Activated CD4-positive, alpha-beta T cell treated with anti-CD3 and anti-CD28 coated beads for 48 hours (primary cell): ENCODE data around the gene CA6.
"Not testable (repeated sequence)": the region's sequence is repeated elsewhere in the genome, so short reads cannot be mapped to it uniquely, and the experiment has no call there.

ENCODE experiments used
- DNase-seq: peaks from one replicate; pipeline ENCODE4 v3.0.0-alpha.2; 2020

Gene CA6

GRCh38 chr1:9009438-9010370 lies 64.0 kb downstream of the CA6 start:
- peak; percentile 61 for DNase-seq

- DNase-seq: no peak
Measured at GRCh38 chr1:9010781-9011323, 65.2 kb downstream of the CA6 start.

GRCh38 chr1:9013819-9014218 lies 68.2 kb downstream of the CA6 start:
- DNase-seq: no peak

- DNase-seq: no peak
Measured at GRCh38 chr1:9014475-9015375, 69.1 kb downstream of the CA6 start.

- DNase-seq: no peak
Measured at GRCh38 chr1:9016455-9016854, 70.8 kb downstream of the CA6 start.

- no peak for DNase-seq
Measured at GRCh38 chr1:9018333-9018732, 72.7 kb downstream of the CA6 start.

- DNase-seq: no peak
Measured at GRCh38 chr1:9019896-9020295, 74.2 kb downstream of the CA6 start.

GRCh38 chr1:9020305-9020704 lies 74.6 kb downstream of the CA6 start:
- DNase-seq: no peak

GRCh38 chr1:9022026-9022738 lies 76.5 kb downstream of the CA6 start:
- not testable (repeated sequence) for DNase-seq

- no peak for DNase-seq
Measured at GRCh38 chr1:9022773-9023172, 77.1 kb downstream of the CA6 start.
